Esophagus muscularis mucosa (tissue), 4 donors: ENCODE data around the gene PLPPR2. TPM values are rescaled to one million over a fixed set of nuclear protein-coding genes. Genes with fewer than 3 reads are reported as not detected.

ENCODE experiments used
- DNase-seq: peaks from one replicate; pipeline ENCODE4 v3.0.0-alpha.2; 2017; ENCODE audit errors: extremely low spot score
- H3K27ac ChIP-seq, 4 donors: fragments of 200-600 bp; sonication (generic); replicated peaks in 1 of 4; 1 replicate in 3 of 4; 2 replicates in 1 of 4; pipeline ENCODE4 v1.5.1; 2016 to 2019; ENCODE audit warnings: mild to moderate bottlenecking in 1 of 4
- H3K27me3 ChIP-seq, 4 donors: fragments of 200-600 bp; sonication (generic); one replicate each; pipeline versions ENCODE4 v1.5.1 to v1.6.0; 2016 to 2019
- H3K36me3 ChIP-seq, 4 donors: fragments of 200-600 bp; sonication (generic); one replicate each; pipeline ENCODE4 v1.5.1; 2016 to 2019
- H3K4me1 ChIP-seq, 4 donors: fragments of 200-600 bp; sonication (generic); one replicate each; pipeline ENCODE4 v1.5.1; 2016 to 2019
- H3K4me3 ChIP-seq, 4 donors: fragments of 200-600 bp; sonication (generic); 1 replicate in 2 of 4; 2 replicates in 2 of 4; pipeline ENCODE4 v1.5.1; 2016 to 2019; ENCODE audit warnings: mild to moderate bottlenecking in 4 of 4, moderate library complexity in 1 of 4
- H3K9me3 ChIP-seq, 4 donors: fragments of 200-600 bp; sonication (generic); 1 replicate in 3 of 4; 2 replicates in 1 of 4; pipeline ENCODE4 v1.5.1; 2016 to 2019
- CTCF ChIP-seq, 3 experiments: fragments of 200-600 bp in 2 of 3; fragments of 450-650 bp in 1 of 3; sonication (generic) in 2 of 3; IDR thresholded peaks; one replicate each; pipeline ENCODE4 v1.5.1; 2017 to 2019; ENCODE audit warnings: antibody characterized with exemption in 3 of 3, mild to moderate bottlenecking in 2 of 3, moderate library complexity in 1 of 3
- EP300 ChIP-seq: sonication (generic); formaldehyde crosslinking; IDR thresholded peaks from one replicate; pipeline ENCODE4 v1.6.1; 2017; ENCODE audit warnings: antibody characterized with exemption
- POLR2A ChIP-seq: fragments of 450-650 bp; IDR thresholded peaks from one replicate; pipeline ENCODE4 v1.6.1; 2017; ENCODE audit warnings: antibody characterized with exemption, moderate library complexity, mild to moderate bottlenecking, low read depth
- POLR2AphosphoS5 ChIP-seq, 2 donors: sonication (generic); formaldehyde crosslinking; IDR thresholded peaks; one replicate each; pipeline ENCODE4 v1.6.1; 2017; ENCODE audit warnings: antibody characterized with exemption in 2 of 2
- WGBS: methylation state at CpG from one replicate; pipeline ENCODE4 v1.1.5; 2018; 5-methylcytosine and 5-hydroxymethylcytosine counted together
- intact Hi-C: fragments of 100-400 bp; cut with DNase I; formaldehyde crosslinking; loops from one replicate; pipeline ENCODE4 v1.15.1; 2023
- total RNA-seq, 4 donors: library from RNA; depleted of rRNA; stranded (reverse); fragments of >200 nt; gene quantifications; one replicate each; pipeline versions ENCODE4 v1.1.0 to v1.2.1, GENCODE V29; 2016

Gene PLPPR2
- total RNA-seq, 4 donors from 2014 or later = 32.0 to 49.8 (median 37.5) TPM

GRCh38 chr19:11356676-11357550, 1.7 kb downstream of the PLPPR2 start:
- Histone ChIP-seq H3K4me1 (peaks cover 5 to 28% (median 25%) of the 10 kb centered on the region in 4 donors), H3K27ac (peak overlapping the region in 1 of 4 donors; percentile 79), H3K4me3 (peak overlapping the region in 1 of 4 donors; percentile 83), H3K27me3 (no peaks in the 10 kb centered on the region), H3K9me3 (no peaks in the 10 kb centered on the region), H3K36me3 (peaks cover 6 to 40% (median 34%) of the 10 kb centered on the region in 4 donors)
- DNase-seq = no peak
- intact Hi-C loops = no loop called here
- no peak for TF ChIP-seq POLR2AphosphoS5 (IDR thresholded peaks at IDR 0.05)
- no peak for TF ChIP-seq EP300
- TF ChIP-seq POLR2A = no peak
- no peak for TF ChIP-seq CTCF (IDR thresholded peaks at IDR 0.05)
- 66% methylated on average over 8 of the region's 11 CpGs for WGBS

- intact Hi-C loops = no loop called here
- Histone ChIP-seq H3K4me1 (peaks cover 5 to 27% (median 25%) of the 10 kb centered on the region in 4 donors), H3K27ac (no peak overlapping the region), H3K4me3 (no peak overlapping the region), H3K36me3 (peaks cover 18 to 65% (median 54%) of the 10 kb centered on the region in 4 donors), H3K9me3 (no peaks in the 10 kb centered on the region), H3K27me3 (no peaks in the 10 kb centered on the region)
- DNase-seq = no peak
- WGBS = 91% methylated on average over 11 of the region's 11 CpGs
- no peak for TF ChIP-seq POLR2AphosphoS5 (IDR thresholded peaks at IDR 0.05)
- no peak for TF ChIP-seq POLR2A
- TF ChIP-seq CTCF (IDR thresholded peaks at IDR 0.05) = no peak
- TF ChIP-seq EP300 = no peak
These were observed 4.2 kb downstream of the PLPPR2 start for GRCh38 chr19:11359421-11359820.

- 62% methylated on average over 23 of the region's 43 CpGs for WGBS
- Histone ChIP-seq H3K4me3 (no peak overlapping the region), H3K4me1 (peaks cover 0 to 21% (median 10%) of the 10 kb centered on the region in 4 donors), H3K27ac (no peak overlapping the region), H3K27me3 (no peaks in the 10 kb centered on the region), H3K9me3 (no peaks in the 10 kb centered on the region), H3K36me3 (peaks cover 18 to 82% (median 66%) of the 10 kb centered on the region in 4 donors)
- no peak for DNase-seq
- TF ChIP-seq POLR2AphosphoS5 (IDR thresholded peaks at IDR 0.05) (no peak), EP300 (no peak), CTCF (IDR thresholded peaks at IDR 0.05) (no peak), POLR2A (no peak)
- intact Hi-C loops = no loop called here
These were observed 6.0 kb downstream of the PLPPR2 start for GRCh38 chr19:11361037-11361770.

- Histone ChIP-seq H3K27ac (no peak overlapping the region), H3K9me3 (no peaks in the 10 kb centered on the region), H3K4me1 (peaks cover 0 to 12% (median 2%) of the 10 kb centered on the region in 4 donors), H3K4me3 (no peak overlapping the region), H3K27me3 (no peaks in the 10 kb centered on the region), H3K36me3 (peaks cover 18 to 83% (median 67%) of the 10 kb centered on the region in 4 donors)
- no peak for TF ChIP-seq POLR2AphosphoS5 (IDR thresholded peaks at IDR 0.05)
- no peak for TF ChIP-seq POLR2A
- no peak for TF ChIP-seq CTCF (IDR thresholded peaks at IDR 0.05)
- TF ChIP-seq EP300 = no peak
- intact Hi-C loops = no loop called here
- 78% methylated on average over 35 of the region's 35 CpGs for WGBS
- no peak for DNase-seq
These were observed 6.8 kb downstream of the PLPPR2 start for GRCh38 chr19:11361771-11362731.
